Dermis blood vessel endothelial cell (primary cell): Measurements from ENCODE around the gene ATP1A4. TPM values are rescaled to one million over a fixed set of nuclear protein-coding genes. Genes with fewer than 3 reads are reported as not detected.
"Not testable (repeated sequence)": the region's sequence is repeated elsewhere in the genome, so short reads cannot be mapped to it uniquely, and the experiment has no call there.

Experiments used
- DNase-seq: peaks from one replicate; pipeline ENCODE4 v3.0.0; 2010
- total RNA-seq: library from RNA; depleted of rRNA; stranded (reverse); fragments of >200 nt; gene quantifications from 2 replicates; pipeline ENCODE4 v1.2.3, GENCODE V29; 2014

Gene ATP1A4
- total RNA-seq, 1 donor from 2014 or later, result not detected

- DNase-seq, result no peak
These were observed 26.5 kb upstream of the ATP1A4 start for GRCh38 chr1:160124705-160125478.

GRCh38 chr1:160125746-160126145 is 25.7 kb upstream of the ATP1A4 start:
- DNase-seq, result no peak

DNA sequence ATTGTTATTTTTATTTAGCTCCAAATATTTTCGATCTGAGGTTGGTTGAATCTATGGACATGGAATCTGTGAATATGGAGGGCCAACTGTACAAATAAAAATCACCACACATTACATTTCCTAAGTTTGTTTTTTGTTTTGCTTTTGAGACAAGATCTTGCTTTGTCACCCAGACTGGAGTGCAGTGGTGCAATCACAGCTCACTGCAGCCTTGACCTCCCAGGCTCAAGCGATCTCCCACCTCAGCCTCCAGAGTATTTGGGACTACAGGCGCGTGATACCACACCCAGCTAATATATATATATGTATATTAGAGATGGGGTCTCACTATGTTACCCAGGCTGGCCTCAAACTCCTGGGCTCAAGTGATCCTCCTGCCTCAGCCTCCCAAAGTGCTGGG is 25.1 kb upstream of the ATP1A4 start:
- DNase-seq, result not testable (repeated sequence)

DNA sequence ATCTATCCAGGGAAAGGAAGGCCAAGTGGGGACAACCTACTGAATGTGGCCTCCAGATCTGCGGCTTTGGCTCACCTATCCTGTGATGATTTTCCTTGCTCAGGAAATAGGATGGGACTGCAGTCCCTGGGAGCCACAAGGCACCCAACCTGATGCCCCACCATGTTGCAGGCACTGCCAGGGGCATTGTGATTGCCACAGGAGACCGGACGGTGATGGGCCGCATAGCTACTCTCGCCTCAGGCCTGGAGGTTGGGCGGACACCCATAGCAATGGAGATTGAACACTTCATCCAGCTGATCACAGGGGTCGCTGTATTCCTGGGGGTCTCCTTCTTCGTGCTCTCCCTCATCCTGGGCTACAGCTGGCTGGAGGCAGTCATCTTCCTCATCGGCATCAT is 24.0 kb upstream of the ATP1A4 start:
- no peak for DNase-seq

- no peak for DNase-seq
These were observed 23.4 kb upstream of the ATP1A4 start for GRCh38 chr1:160127865-160128523.

- DNase-seq, result no peak
These were observed 22.8 kb upstream of the ATP1A4 start for GRCh38 chr1:160128636-160129035.

GRCh38 chr1:160129046-160129445 is 22.4 kb upstream of the ATP1A4 start:
- no peak for DNase-seq

DNA sequence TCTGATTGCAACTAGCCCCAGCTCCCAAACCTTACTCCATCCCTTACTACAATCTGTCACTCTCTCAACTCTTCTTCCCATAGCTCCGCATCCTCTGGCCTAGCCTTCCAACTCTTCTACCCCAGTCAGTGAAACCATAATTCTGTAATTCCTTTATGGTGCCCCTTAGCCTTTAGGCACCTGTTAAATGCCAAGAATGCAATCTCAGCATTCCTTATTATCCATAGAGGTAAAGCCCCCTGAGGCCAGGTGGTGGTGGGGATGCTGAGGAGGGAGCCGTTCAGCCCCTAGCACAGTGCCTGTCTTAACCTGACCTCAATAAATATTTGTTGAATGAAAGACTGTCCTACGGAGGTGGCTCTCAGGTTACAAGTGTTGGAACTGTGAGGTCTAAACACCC is 21.8 kb upstream of the ATP1A4 start:
- no peak for DNase-seq

DNA sequence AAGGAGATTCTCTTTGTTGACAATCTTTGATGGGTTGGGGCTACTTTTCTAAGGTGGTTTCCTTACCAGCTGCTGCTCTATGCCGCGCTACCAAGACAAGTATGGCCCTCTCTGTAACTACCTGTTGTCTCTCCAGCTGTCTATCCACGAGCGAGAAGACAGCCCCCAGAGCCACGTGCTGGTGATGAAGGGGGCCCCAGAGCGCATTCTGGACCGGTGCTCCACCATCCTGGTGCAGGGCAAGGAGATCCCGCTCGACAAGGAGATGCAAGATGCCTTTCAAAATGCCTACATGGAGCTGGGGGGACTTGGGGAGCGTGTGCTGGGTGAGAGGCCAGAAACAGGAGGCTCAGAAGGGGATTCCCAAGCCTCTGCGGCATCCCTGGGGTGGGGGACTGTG is 21.4 kb upstream of the ATP1A4 start:
- DNase-seq, result no peak

- DNase-seq, result no peak
These were observed 20.9 kb upstream of the ATP1A4 start for GRCh38 chr1:160130486-160130885.

DNA sequence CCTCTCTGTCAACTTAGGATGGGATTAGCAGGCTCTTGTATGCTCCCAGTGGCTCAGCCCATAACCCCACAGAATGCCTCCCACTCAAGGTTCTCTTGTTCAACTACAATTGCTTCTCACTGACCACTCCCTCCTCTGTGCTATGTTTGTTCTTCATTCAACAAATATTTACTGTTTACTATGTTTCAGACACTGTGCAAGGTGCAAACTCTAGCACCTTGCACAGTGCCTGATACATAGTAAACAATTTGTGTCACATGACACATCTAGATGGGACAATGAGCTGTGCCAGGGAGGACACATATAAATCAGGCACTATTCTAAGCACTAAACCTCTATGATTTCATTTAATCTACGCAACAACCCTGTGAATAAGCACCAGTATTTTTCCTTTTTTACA is 20.5 kb upstream of the ATP1A4 start:
- no peak for DNase-seq

GRCh38 chr1:160131803-160132565 is 19.4 kb upstream of the ATP1A4 start:
- DNase-seq, result no peak

DNA sequence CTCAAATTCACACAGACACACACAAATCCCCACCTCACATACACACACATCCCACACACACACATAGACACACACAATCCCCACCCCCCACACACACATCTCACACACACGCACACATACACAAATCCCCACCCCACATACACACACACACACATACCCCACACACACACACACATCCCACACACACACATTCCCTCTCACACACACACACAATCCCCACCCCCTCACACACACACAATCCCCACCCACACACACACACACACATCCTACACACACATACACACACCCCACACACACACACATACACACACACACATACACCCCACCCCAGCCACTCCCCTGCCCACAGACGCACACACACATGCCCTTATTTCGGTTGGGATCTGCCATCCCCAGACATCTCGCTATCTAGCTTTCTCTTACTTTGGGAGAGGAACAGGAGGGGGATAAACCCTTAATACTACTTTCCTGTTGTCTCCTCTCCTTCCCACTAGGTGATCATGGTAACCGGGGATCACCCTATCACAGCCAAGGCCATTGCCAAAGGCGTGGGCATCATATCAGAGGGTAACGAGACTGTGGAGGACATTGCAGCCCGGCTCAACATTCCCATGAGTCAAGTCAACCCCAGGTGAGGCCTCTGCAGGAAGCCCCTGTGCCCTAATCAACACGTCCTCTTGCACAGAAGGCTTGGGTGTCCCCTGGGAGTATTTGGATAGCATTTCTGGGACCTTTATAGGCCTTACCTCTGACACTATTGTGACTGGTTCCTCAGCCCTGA is 17.2 kb upstream of the ATP1A4 start:
- DNase-seq, result no peak

DNA sequence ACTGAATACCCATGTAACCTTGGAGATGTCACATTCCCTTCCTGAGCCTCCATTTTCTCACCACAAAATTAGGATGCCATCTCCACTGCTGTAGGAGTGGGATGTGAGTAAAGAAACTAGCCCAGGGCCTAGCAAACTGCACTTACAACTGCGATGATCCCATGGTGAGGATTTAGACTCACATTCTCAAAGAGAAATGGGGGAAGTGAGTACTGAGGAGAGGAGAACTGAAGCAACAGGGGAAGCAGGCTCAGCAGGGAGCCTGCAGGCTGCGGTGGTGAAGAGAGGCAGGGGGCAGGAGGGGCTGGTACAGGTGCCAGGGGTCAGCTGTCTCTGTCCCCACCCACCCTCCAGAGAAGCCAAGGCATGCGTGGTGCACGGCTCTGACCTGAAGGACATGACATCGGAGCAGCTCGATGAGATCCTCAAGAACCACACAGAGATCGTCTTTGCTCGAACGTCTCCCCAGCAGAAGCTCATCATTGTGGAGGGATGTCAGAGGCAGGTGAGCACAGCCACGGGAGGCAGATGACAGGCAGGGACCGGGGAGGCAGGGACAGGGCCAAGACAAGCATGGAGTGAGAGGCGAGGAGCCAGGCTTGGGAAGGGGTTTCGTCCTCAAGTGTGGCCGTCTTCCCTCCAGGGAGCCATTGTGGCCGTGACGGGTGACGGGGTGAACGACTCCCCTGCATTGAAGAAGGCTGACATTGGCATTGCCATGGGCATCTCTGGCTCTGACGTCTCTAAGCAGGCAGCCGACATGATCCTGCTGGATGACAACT is 16.4 kb upstream of the ATP1A4 start:
- DNase-seq, result no peak

- no peak for DNase-seq
These were observed 15.1 kb upstream of the ATP1A4 start for GRCh38 chr1:160136121-160136925.

DNA sequence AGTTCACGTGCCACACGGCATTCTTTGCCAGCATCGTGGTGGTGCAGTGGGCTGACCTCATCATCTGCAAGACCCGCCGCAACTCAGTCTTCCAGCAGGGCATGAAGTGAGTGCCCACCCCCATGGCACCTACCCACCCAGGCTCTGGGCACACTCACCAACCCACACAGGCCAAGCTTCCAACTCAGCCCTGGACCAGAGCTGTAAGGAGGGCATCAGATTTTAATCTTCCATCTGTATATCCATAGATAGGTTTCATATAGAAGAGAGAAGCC is 14.5 kb upstream of the ATP1A4 start:
- DNase-seq, result no peak

GRCh38 chr1:160137216-160137862 is 14.1 kb upstream of the ATP1A4 start:
- no peak for DNase-seq

GRCh38 chr1:160139840-160140239 is 11.6 kb upstream of the ATP1A4 start:
- no peak for DNase-seq

- DNase-seq, result no peak
These were observed 7.7 kb upstream of the ATP1A4 start for GRCh38 chr1:160143695-160144094.

GRCh38 chr1:160144921-160145320 is 6.5 kb upstream of the ATP1A4 start:
- no peak for DNase-seq

- DNase-seq, result no peak
These were observed 5.3 kb upstream of the ATP1A4 start for GRCh38 chr1:160146107-160146506.
